NCI-H510A treated with DMSO at 0.1 percent for 48 hours (cell line): ENCODE measurements around the gene ATP11C.
"Not testable (repeated sequence)": the region's sequence is repeated elsewhere in the genome, so short reads cannot be mapped to it uniquely, and the experiment has no call there.

Experiments
- DNase-seq: peaks from one replicate; lab custom pipeline; 2025; lab: John Stamatoyannopoulos, UW

ATP11C gene

DNA sequence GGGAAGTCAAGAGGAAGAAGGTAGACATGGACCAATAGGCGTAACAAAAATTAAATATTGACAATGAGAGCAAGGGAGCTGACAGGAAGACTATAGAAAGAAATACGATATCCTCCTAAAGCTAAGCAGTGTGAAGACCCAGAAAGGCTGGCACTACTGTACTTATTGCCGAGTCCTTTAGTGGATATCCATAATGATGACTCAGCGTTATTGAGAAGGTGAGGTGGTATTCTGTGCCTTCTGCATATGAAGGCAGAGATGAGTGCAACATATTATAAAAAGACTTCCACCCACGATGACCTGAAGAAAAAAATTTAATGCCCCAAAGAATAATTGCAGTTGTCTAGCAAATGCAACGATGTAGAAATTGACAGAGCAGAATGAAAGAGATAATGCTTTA is 211.9 kb downstream of the ATP11C start:
- DNase-seq = peak; percentile 17

DNA sequence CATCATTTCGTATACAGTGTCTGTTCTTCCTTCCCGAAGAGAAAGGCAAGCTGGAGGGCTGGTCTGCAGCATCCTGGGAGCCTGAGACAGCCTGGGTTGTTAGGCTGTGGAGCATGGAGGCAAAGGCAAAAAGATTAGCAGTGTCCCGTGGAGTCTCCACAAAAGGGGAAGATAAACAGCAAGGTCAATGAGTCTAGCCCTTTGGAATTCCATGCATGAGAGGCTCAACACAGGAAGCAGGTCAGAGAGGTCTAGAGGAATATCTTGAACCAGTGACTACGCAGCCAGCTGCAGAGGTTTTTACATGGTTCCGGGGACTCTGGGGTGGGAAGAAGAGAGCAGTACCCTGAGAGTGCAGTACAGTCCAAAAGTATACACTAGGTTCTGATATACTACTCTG is 212.7 kb downstream of the ATP11C start:
- DNase-seq = no peak

DNA sequence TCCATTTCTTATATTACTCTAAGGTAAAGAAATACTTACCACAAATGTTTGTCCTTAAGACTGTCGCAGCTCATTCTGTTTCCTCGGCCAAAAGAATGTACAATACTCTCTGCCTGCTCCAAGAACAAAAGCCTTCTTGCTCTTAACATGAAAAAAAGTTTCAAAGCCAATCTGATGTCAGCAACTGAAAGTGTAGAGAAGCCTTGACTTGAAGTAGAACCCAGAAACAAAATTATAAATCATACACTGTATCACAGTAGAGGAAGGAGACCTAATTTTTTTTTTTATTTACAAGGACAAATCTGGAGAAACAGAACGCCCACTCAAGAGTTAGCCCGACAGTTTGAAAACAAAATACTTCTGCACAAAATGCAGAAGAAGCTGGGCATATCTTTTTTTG is 224.8 kb downstream of the ATP11C start, which contains the start of gene MCF2:
Gene MCF2 (minus strand): TSS at position 101 of the 400 bp plus-strand sequence. CDS start 56,423 bp downstream, outside the sequence.
- DNase-seq = no peak

DNA sequence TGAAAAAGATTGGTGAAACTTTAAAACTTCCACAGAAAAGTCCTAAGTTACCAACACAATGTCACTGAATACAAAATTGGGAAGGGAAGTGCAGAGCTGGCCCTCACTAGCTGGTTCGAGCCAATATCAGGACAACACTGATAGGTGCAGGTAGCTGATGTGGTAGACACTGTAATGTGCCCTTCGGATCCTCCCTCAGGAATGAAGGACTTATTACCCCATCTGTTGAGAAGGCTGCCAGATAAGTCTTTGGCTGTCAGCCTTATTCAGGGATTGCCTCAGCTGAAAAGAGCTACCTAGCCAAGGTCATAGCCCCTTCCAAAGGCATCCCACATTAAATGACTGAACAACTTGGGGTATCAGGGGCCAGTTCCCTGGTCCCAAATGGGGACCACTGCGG is 230.2 kb downstream of the ATP11C start:
- DNase-seq = no peak

DNA sequence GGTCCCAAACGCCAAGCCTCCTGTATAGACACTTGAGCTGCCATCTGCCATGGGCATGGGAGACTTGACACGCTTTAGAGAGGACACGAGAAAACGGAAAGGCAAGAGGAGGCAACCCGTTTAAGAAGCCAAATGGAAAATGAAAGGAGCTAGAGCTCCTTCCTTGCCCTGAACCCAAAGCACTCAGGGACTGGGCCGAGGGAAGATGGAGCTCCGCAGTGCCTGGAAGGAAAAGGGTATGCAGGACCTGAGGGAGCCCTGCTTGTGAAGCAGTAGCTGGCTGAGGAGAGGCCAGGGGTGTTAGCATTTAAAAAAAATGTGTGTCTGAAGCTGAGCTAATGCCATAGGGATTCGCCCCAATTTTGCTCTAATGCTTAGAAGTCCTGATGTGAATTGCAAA is 239.9 kb downstream of the ATP11C start:
- DNase-seq = no peak

DNA sequence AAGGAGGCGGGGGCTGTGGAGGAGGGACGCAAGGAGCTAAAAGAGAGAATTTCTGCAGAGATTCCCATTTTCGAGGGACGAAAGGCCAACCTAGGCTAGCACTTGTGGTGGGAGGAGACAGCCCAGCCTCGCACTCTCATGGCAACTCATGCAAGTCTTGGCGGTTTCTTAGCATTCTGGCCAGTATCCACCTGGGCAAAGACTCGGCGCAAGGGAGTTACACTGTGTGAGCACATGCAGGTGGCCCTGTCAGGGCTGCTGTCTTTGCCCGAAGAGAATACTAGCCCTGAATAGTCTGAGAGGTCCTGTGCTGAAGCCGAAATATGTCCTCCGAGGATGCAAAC is 240.4 kb downstream of the ATP11C start:
- no peak for DNase-seq

DNA sequence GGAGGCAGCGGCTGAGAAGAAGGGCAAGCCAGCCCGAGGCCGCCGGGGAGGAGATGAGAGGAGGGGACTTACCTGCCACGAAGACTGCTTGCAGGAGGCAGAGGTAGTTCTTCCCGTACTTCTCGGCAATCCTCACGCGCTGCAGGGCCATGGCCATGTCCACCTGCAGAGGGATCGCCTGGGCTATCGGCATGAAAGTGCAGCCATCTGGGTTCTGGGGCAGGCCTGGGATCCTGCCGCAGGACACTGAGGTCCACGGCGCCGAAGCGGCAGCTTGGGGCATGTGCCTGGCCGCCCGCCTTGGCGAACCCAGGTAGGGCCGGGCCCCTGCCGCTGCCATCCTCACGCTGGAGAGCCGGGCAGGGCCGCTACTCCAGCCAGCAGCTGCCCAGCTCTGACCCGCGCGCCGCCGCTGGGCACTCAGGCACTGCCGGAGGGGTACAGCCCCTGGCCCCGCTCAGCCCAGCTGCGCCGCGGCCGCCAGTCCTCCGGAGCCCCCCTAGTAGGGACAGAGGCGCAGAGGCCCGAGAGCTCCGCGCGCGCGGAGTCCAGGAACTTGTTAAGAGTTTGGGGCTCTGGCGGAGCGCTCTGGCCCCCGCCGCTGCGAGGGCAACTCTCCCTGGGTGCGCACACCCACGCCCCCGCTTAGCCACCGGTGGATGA is 240.9 kb downstream of the ATP11C start:
- DNase-seq = no peak

DNA sequence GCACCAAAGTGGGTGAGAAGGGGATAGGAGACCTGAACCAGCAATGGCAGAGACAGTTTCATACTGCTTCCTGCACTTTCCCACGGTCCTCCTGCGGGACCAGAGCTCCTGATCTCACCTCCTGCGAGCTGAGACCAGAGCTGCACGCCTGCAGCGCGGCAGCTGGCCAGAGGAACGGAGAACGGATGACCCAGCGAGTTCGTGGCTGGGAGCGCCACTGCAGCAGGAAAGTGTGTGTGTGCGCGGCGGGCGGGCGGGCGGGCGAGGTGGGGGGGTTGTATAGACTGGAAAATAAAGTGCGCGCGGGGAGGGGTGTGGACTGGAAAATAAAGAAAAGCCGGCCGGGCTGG is 241.4 kb downstream of the ATP11C start:
- DNase-seq = no peak

DNA sequence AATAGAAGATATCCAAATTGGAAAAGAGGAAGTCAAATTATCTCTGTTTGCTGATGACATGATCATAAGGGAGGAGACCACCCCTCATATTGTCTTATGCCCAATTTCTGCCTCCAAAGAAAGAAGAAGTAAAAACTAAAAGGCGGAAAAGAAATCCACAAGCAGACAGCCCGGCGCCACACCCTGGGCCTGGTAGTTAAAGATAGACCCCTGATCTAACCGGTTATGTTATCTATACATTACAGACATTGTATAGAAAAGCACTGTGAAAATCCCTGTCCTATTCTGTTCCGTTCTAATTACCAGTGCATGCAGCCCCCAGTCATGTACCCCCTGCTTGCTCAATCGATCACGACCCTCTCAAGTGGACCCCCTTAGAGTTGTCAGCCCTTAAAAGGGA is 247.7 kb downstream of the ATP11C start:
- not testable (repeated sequence) for DNase-seq

DNA sequence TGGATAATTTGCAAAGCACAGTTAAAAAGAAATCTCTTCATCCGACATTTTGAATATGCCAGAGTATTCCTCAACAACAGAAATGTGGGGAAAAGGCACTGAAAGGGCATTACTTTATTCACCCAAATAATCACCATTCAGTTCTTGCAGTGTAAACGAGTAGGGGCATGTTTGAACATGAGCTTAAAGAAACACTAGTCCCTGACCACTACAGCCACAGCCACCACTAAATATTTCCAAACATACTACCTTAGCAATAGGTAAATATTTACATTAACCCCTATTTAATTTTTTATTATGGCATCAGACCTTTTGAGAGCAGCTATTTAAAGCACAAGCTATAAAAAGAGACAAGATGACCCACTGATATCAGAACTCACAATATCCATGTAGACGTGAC is 252.5 kb downstream of the ATP11C start:
- no peak for DNase-seq
